ENCODE measurements around the gene EPB41L2. TPM values are rescaled to one million over a fixed set of nuclear protein-coding genes. Genes with fewer than 3 reads are reported as not detected.

EPB41L2 gene
- total RNA-seq, 1 donor from 2014 or later = 136 TPM

GRCh38 chr6:130967502-130968445, 95.3 kb downstream of the EPB41L2 start:
- FAIRE-seq = no peak
- no peaks in the 10 kb centered on the region for H3K27me3 Mint-ChIP-seq (ENCODE audit: low read depth, unreplicated experiment)
- no peaks in the 10 kb centered on the region for H3K9me3 ChIP-seq (ENCODE audit: insufficient read depth, low read depth, low read length)
- H2AFZ ChIP-seq (ENCODE audit: low read depth, low read length) = no peak overlapping the region
- peaks cover 6% of the 10 kb centered on the region for H4K20me1 ChIP-seq (ENCODE audit: insufficient read depth, low read length)
- H3K27ac Mint-ChIP-seq (ENCODE audit: unreplicated experiment) = peak overlapping the region; percentile 83
- H3K36me3 Mint-ChIP-seq (ENCODE audit: low read depth, unreplicated experiment) = no peaks in the 10 kb centered on the region
- peaks cover 2% of the 10 kb centered on the region for H3K9me3 Mint-ChIP-seq (ENCODE audit: unreplicated experiment)
- no peaks in the 10 kb centered on the region for H3K36me3 ChIP-seq (ENCODE audit: insufficient read depth, low read length)
- H3K79me2 ChIP-seq (ENCODE audit: insufficient read depth, low read length) = peaks cover 45% of the 10 kb centered on the region
- peaks cover 15% of the 10 kb centered on the region for H3K4me1 ChIP-seq (ENCODE audit: insufficient read depth, low read length)
- H3K4me2 ChIP-seq (ENCODE audit: low read length) = peak overlapping the region; percentile 24
- TF ChIP-seq CTCF (IDR thresholded peaks at IDR 0.05; ENCODE audit: insufficient read depth, low read depth, low read length) = no peak
- TF ChIP-seq EZH2 (IDR thresholded peaks at IDR 0.05; ENCODE audit: insufficient read depth, low read length) = no peak
- DNase-seq (ENCODE audit: low read depth) = no peak
- no peak overlapping the region for H3K9ac ChIP-seq (ENCODE audit: low read length)
- peaks cover 51% of the 10 kb centered on the region for H3K4me1 Mint-ChIP-seq (ENCODE audit: low read depth, unreplicated experiment)
- H3K4me3 Mint-ChIP-seq (ENCODE audit: unreplicated experiment) = peak overlapping the region; percentile 15
- no peaks in the 10 kb centered on the region for H3K27me3 ChIP-seq (ENCODE audit: insufficient read depth, low read length)
- peak overlapping the region; percentile 28 for H3K27ac ChIP-seq (ENCODE audit: low read depth, low read length)
- no peak overlapping the region for H3K4me3 ChIP-seq (ENCODE audit: insufficient read depth, low read depth, low read length)

GRCh38 chr6:130966344-130966980, 96.6 kb downstream of the EPB41L2 start:
- TF ChIP-seq EZH2 (IDR thresholded peaks at IDR 0.05; ENCODE audit: insufficient read depth, low read length) (no peak), CTCF (IDR thresholded peaks at IDR 0.05; ENCODE audit: insufficient read depth, low read depth, low read length) (no peak)
- Histone ChIP-seq H4K20me1 (ENCODE audit: insufficient read depth, low read length) (peaks cover 6% of the 10 kb centered on the region), H3K36me3 (ENCODE audit: insufficient read depth, low read length) (no peaks in the 10 kb centered on the region), H3K4me3 (ENCODE audit: insufficient read depth, low read depth, low read length) (no peak overlapping the region), H3K79me2 (ENCODE audit: insufficient read depth, low read length) (peaks cover 57% of the 10 kb centered on the region), H3K9me3 (ENCODE audit: insufficient read depth, low read depth, low read length) (no peaks in the 10 kb centered on the region), H3K4me1 (ENCODE audit: insufficient read depth, low read length) (peaks cover 15% of the 10 kb centered on the region), H3K27me3 (ENCODE audit: insufficient read depth, low read length) (no peaks in the 10 kb centered on the region), H3K27ac (ENCODE audit: low read depth, low read length) (no peak overlapping the region), H2AFZ (ENCODE audit: low read depth, low read length) (no peak overlapping the region), H3K9ac (ENCODE audit: low read length) (no peak overlapping the region), H3K4me2 (ENCODE audit: low read length) (no peak overlapping the region)
- peak overlapping the region; percentile 64 for H3K27ac Mint-ChIP-seq (ENCODE audit: unreplicated experiment)
- H3K9me3 Mint-ChIP-seq (ENCODE audit: unreplicated experiment) = peaks cover 2% of the 10 kb centered on the region
- no peak overlapping the region for H3K4me3 Mint-ChIP-seq (ENCODE audit: unreplicated experiment)
- DNase-seq (ENCODE audit: low read depth) (no peak), FAIRE-seq (no peak)
- H3K27me3 Mint-ChIP-seq (ENCODE audit: low read depth, unreplicated experiment) = no peaks in the 10 kb centered on the region
- peaks cover 51% of the 10 kb centered on the region for H3K4me1 Mint-ChIP-seq (ENCODE audit: low read depth, unreplicated experiment)
- no peaks in the 10 kb centered on the region for H3K36me3 Mint-ChIP-seq (ENCODE audit: low read depth, unreplicated experiment)
